22Rv1 (cell line): Measurements from ENCODE around the gene TTF1.
A peak's percentile ranks its signal among the peaks of the same experiment; 100 is the strongest.

Source experiments
- ZFX ChIP-seq: fragments of 450-650 bp; IDR thresholded peaks from 2 replicates; pipeline ENCODE4 v1.6.1; 2017; ENCODE audit warnings: antibody characterized with exemption, borderline replicate concordance
- TF ChIP-seq, protein P1 (sequence below): fragments of 450-650 bp; IDR thresholded peaks from 2 replicates; pipeline ENCODE4 v1.5.1; 2017; ENCODE audit warnings: mild to moderate bottlenecking

- TF ChIP-seq, protein P1, sequence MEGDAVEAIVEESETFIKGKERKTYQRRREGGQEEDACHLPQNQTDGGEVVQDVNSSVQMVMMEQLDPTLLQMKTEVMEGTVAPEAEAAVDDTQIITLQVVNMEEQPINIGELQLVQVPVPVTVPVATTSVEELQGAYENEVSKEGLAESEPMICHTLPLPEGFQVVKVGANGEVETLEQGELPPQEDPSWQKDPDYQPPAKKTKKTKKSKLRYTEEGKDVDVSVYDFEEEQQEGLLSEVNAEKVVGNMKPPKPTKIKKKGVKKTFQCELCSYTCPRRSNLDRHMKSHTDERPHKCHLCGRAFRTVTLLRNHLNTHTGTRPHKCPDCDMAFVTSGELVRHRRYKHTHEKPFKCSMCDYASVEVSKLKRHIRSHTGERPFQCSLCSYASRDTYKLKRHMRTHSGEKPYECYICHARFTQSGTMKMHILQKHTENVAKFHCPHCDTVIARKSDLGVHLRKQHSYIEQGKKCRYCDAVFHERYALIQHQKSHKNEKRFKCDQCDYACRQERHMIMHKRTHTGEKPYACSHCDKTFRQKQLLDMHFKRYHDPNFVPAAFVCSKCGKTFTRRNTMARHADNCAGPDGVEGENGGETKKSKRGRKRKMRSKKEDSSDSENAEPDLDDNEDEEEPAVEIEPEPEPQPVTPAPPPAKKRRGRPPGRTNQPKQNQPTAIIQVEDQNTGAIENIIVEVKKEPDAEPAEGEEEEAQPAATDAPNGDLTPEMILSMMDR, result peak; percentile 52
- TF ChIP-seq ZFX, result no peak
Measured at GRCh38 chr9:132447346-132447745, 40.7 kb upstream of the TTF1 start.
